HG03039 (cell line): ENCODE results near the gene KRTAP1-4.
"Not testable (repeated sequence)": the region's sequence is repeated elsewhere in the genome, so short reads cannot be mapped to it uniquely, and the experiment has no call there.

Experiments used
- ATAC-seq: cut with Tn5 transposase; IDR thresholded peaks from one replicate; pipeline ENCODE4 v1.9.1; 2021; ENCODE audit warnings: mild to moderate bottlenecking, moderate library complexity; ENCODE audit not compliant: unreplicated experiment

Gene KRTAP1-4

DNA sequence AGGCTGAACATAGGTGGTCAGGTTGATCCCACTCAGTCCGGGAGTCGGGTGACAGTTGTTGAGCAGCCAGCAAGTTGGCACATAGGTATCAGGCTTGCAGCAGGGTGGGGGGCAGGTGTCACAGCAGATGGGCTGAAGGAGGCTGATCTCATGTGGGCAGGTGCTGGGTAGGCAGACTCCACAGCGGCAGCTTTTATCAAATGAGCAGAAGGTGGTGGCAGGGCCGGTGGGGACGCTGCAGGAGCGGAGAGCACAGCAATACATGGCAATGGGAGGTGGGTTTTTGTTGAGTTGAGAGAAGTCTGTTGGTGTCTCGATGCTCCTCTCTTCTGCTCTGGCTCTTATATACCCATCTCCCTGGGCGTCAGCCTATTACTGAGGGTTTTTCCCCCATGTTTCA lies 21.2 kb downstream of the KRTAP1-4 start, which contains the start of gene KRTAP3-1:
Gene KRTAP3-1, minus strand, starts transcription at position 318 of the 400 bp plus-strand sequence. Its CDS starts 54 bp downstream, at position 264.
- no peak for ATAC-seq

DNA sequence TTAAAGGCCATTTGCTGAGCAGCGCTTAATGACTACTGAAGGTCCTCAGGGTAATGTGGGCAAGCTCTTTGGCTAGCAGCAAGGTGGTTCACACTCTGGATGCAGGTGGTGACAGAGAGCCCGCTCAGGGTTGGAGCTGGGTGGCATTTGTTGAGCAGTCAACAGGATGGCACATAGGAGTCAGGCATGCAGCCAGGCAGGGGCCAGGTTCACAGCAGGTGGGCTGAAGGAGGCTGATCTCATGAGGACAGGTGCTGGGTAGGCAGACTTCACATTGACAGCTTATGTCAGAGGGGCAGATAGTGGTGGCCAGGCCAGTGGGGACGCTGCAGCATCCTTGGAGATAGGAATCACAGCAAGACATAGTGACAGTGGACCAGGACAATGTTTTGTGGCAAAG lies 25.6 kb downstream of the KRTAP1-4 start:
- ATAC-seq, result no peak

DNA sequence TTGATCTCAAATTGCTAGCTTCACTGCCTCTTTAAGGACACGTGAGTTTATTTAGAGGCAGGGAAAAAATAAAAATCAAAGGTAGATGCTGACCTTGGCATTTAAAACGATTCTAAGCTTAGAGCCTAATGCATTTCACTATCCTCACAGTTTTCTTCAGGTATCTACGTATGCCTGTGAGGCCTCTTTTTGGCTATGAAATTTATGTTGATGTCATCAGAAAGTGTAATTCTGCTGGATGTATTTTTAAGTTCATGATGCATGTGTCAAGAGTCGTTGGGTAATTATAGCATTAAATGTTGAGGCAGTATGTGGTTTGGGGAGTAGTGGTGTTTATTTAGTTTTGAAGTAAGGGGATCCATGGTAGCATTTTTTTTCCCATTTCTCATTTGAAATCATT lies 26.1 kb downstream of the KRTAP1-4 start:
- ATAC-seq, result no peak

DNA sequence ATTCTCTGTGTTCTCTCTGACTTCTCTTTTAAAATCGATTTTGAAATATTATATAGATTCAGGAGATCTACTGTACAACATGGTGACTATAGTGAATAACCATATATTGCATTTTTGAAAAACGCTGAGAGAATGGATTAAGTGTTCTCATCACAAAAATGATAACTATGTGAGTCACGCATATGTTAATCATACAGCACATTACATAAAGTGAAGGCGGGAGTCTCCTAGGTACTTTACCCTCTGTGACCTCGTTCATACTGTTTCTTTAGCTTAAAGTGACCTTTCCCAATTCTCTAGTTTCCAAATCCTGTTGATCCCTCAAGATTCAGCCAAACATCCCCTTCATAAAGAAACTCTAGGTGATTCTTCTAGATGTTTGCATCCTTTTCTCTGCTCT lies 27.2 kb downstream of the KRTAP1-4 start:
- no peak for ATAC-seq

DNA sequence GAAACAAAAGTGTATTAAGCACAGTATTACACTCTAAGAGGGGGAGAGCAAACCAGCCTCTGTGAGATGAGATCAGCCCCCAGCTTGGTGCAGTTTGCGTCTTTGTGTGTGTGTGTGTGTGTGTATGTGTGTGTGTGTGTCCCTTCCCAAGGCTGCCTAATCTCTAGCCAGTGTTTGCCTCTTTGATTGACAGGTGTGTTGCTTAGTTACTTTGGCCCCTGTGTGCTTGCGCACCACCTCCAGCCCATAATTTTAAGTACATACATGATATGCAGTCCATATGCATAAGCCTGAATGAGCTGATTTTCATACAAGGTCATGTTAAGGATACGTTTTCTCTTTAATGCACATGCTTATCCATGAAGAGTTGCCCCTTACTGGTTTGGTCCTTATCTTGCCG lies 28.2 kb downstream of the KRTAP1-4 start:
- ATAC-seq, result no peak

DNA sequence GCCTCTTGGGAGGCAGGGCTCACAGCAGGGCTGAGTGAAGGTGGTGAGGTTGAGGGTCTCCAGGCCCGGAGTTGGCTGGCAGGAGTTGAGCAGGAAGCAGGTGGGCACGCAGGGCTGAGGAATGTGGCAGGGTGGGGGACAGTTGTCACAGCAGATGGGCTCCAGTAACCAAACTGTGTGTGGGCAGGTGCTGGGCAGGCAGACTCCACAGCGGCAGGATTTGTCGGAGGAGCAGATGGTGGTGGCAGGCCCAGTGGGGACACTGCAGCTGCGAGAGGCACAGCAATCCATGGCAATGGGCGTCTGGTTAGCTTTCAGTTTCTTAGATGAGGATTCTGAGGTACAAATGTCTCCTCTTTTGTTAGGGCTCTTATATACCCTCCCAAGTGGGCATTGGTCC lies 30.4 kb downstream of the KRTAP1-4 start, which contains the start of gene KRTAP3-2:
Gene KRTAP3-2, minus strand, starts transcription at position 344 of the 400 bp plus-strand sequence. Its CDS starts 53 bp downstream, at position 291.
- not testable (repeated sequence) for ATAC-seq

DNA sequence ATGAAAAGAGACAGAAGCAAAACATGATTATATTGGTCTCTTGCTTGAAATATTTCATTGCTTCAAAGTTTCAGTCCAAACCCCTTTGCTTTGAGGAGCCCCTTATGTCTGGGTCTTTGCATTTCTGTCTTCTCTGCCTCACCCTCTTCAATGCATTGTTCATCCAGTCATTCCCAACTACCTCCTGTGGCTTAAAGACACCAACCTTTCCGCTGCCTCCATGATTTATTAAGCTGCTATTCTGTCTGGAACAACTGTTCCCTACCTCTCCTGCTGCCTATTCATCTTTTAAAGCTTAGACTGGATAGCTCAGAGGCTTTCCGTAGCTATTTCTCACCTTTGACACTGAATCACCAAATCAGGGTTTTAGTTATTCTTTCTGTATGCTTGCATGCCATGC lies 32.6 kb downstream of the KRTAP1-4 start:
- no peak for ATAC-seq

DNA sequence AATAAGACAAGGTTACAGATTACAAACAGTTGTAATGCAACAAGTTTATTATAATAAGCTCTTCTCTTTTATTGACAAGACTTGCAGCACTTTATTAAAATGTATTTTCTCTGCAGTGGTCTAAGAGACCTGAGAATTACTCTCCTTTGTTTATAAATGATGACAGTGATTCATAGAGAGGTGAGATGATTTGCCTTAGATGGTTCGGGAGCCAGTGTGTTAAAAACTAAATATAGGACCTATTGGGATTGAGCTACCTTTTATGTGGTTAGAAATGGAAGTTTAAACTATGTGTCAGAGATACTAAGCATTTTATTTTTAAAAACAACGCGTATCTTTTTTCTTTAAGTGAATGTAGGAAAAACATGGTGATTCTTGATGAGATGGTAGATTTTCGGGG lies 33.2 kb downstream of the KRTAP1-4 start:
- no peak for ATAC-seq

DNA sequence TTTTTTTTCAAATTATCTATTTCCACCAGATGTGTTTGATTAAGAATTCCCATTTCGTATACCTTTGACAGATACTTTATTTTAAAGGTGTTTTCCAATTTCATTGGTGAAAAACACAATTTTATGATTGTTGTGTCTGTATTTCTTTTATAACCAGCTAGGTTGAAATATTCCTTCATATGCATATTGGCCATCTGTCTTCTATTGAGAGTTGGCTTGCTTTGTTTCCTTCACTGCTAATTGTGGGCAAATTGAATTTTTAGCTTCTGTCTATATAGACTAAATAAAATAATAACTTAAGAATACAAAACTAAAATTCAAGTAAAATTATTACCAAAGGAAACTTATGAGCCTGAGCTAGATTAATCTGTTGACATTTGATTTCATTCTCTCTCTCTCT lies 34.9 kb downstream of the KRTAP1-4 start:
- ATAC-seq, result no peak

DNA sequence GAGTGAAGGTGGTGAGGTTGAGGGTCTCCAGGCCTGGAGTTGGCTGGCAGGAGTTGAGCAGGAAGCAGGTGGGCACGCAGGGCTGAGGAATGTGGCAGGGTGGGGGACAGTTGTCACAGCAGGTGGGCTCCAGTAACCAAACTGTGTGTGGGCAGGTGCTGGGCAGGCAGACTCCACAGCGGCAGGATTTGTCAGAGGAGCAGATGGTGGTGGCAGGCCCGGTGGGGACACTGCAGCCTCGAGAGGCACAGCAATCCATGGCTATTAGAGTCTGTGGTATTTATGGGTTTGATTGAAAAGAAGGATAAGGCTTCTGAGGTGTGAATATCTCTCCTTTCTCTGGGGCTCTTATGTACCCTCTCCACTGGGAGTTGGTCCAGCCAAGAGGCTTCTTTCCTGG lies 36.2 kb downstream of the KRTAP1-4 start, which contains the start of gene KRTAP3-3:
Gene KRTAP3-3, minus strand, starts transcription at position 326 of the 400 bp plus-strand sequence. Its CDS starts 67 bp downstream, at position 259.
- ATAC-seq, result no peak

DNA sequence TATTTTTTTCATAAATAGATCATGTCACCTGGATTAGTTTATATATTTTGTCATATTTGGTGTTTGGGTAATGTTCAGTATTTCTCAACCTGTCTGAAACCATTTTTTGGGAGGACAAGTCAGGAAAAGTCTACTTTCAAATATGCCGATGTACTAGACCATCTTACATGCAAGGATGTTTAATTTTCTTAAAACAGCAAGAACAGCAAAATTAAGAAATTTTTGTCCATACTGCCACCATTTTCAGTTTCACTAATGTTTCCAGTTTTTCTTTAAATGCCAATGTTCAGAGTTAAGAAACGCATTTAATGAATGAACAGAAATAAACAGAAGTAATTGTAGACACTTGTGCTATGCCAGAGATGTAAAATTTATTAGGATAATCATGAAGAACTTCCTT lies 36.9 kb downstream of the KRTAP1-4 start:
- ATAC-seq, result no peak

DNA sequence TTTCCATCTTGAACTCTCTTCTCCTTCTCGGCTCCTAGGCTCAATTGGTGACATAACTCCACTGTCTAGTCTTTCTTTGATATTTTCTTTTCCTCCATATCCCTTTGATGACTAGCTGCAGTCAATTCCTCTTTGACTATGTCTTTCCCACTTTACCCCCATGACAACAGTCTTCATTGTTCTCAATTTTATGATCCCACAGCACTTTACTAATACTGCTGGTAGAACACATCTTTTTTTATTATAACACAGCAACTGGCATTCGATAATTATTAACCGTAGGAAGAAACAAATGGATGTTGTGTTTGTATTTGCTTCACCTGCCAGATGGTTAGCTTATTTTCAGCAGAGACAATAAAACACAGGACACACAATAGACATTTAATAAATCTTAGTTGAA lies 37.3 kb downstream of the KRTAP1-4 start:
- no peak for ATAC-seq

DNA sequence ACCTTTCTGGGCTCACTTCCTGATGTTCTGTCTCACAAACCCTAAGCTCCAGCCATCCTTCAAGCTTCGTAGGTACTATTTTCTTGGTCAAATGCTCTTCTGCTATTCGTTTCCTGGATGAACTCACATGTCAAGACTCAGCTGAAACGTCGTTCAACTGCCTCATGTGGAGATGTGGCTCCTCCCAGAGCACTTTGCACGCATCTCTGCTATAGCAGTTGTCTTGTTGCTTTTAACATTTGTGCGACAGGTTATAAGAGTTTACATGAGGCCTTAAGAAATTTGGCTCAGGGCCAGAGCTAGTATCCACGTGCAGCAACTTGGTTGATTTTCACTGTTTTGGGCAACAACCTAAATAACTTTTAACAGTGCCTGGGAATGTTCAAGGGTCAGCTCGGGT lies 43.1 kb downstream of the KRTAP1-4 start:
- no peak for ATAC-seq

DNA sequence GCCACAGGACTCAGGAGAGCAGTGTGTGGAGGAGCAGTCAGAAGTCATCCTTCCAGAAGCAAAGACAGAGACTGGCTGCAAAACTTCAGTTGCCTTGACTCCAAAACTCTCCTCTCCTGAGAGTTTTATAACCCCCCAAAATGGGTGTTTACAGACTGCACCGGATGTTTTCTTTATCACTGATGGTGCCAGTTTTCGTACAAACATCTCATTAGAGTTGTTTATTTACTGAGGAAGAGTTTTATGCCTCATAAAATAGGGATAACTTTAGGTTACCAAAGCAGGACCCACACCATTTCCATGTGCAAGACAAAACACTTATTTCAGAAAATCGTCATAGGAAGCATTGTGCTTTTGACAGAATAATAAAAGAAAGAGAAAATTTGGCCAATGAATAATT lies 45.8 kb downstream of the KRTAP1-4 start, which contains the start of gene KRT40:
Gene KRT40, minus strand, starts transcription at position 101 of the 400 bp plus-strand sequence. Its CDS starts 53 bp downstream, at position 48.
- no peak for ATAC-seq

DNA sequence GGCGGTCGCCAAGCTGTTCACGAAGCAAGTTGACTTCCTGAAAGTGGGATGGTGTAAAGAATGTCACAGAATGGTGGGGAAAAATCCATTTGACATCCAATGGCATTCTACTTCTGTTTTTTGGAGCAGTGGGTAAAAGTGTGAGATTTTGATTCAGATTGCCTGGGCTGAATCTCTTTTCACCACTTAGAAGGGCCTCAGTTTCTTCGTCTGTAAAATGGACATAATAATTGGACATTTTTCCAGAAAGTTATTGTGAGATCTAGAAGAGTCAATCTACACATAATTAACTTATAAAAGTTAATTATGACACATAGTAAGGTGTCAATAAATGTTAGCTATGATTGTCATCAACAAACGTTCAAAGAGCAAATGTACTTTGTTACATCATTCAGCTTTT lies 48.9 kb downstream of the KRTAP1-4 start:
- ATAC-seq, result no peak

DNA sequence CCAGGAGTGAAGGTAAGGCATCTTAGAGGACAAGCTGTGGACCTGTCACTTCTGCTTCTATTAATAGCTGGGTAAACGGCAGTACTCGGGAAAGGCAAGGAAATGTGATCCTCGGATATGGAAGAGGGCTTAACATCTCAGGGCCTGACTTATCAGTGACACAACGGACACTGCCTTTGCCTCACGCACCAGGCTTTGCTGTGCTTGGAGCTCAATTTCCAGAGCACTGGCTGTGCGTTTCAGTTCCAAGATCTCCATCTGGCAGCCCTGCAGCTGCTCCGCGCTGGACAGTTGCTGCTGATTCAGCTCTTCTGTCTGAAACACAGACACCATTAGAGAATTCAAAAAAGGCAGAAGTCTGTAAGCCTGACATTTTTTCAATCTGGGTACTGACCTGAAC lies 49.4 kb downstream of the KRTAP1-4 start:
- ATAC-seq, result no peak

DNA sequence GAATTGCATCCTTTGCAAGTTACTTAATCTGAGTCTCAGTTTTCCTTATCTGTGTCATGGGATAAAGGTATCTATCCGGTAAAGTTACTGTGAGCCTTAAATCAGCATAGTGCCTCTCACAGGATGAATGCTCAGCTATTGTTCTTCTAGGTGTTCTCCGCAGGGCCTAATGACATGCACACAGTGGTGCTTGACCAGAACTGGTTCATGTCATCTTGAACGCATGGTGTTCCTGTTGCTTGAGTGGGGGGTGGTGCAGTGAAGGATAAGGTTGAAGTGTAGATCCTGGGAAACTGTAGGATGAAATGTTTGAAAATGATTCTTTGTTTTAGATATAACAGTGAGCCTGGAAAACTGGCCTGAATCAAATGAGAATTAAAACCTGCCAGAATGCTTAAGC lies 49.9 kb downstream of the KRTAP1-4 start:
- no peak for ATAC-seq
